GM19043 (cell line): Measurements from ENCODE around the gene SECTM1.

ENCODE experiments used
- ATAC-seq: cut with Tn5 transposase; IDR thresholded peaks from one replicate; pipeline ENCODE4 v1.9.1; 2021; ENCODE audit warnings: low read depth; ENCODE audit not compliant: unreplicated experiment

Gene SECTM1

DNA sequence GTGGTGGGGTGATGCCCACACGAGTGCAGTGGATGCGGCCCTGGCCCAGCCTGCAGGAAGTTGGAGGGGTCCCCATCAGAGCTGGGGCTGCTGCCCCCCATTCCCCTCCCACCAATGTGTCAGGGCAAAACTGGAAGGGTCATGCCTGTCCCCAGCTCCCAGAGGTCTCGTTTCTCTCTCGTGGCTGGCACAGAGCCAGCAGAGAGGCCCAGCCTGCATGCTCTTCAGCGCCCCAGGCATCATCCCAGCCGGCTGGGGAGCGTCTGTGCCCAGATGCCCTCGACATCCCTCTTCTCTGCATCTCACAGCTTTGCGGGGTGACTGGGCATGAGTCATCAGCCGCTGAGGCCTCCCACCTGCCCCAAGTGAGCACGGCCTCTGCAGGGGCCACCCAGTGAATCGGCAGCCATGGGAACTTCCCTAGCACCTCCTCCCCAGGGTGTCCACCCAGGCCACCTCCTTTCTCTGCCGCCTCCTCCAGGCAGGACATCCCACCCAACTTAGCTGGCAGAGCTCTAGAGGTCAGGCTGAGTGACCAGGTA lies 50.3 kb downstream of the SECTM1 start:
- no peak for ATAC-seq

DNA sequence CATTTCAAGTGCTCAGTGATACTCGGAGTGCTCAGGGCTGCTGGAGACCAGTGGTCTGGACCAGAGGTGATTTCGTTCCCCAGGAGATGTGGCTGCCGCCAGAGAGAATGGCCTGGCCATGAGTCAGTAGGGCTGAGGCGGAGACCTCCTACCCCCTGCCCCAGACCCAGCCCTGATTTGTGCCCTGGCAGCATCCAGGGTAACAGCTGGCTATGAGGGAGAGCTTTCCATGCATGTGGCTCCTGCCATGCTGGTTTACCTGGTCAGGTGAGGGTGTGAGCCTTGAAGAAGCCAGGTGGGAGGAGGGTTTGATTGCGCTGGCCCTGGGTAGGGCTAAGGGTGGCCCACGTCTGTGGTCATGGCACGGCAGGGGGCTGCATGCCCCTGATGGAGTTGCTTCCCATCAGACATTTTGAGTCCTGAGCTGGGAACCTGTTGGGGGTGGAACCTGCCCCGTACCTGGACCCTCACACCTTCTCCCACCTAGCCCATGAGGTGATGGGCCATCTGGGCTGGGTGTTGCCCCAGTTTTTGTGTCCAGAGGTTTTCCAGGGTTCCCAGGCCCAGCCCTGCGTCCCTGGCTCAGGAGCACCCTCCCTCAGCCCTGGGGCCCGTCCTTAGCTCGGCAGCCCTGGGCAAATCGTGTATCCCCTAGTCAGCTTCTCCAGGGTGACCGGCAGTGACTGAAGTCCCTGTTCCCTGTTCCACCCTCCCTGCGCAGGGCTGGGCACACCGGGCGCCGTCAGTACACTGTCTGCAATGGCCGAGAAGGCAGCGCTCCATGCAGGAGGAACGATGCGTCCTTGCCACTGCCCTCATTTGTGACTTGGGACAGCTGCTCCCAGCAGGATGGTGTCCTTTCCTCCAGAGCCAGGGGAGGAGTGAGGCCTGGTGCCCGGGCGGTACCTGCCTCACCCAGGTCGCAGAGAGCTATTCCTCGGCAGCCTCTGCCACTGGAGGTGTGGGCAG lies 51.0 kb downstream of the SECTM1 start:
- ATAC-seq, result no peak

DNA sequence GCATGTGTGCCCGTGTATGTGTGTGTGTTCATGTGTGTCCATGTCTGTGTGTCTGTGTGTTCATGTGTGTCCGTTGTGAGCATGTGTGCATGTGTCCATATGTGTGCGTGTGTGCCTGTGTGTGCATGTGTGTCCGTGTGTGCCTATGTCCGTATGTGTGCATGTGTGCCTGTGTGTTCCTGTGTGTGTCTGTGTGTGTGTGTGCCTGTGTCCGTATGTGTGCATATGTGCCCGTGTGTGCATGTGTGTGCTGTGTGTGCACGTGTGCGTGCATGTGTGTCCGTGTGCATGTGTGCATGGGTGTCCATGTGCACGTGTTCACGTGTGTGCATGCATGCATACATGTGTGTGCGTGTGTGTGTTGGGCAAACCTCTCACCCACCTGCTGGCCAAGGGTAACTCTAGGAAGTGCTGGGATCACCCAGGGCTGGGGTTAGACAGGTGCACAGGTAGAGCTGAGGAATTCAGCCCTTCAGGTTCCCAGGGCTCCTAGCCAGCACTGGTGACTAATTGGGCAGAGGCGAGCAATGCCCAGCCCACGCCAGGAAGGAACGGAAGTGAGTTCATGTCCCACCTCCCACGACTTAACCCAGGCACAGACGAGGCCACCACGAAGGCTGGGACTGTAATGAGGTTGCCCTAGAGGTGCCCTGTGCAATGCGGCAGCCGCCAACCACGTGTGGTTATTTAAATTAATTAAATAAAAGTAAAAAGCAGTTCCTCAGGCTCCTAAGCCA lies 51.9 kb downstream of the SECTM1 start:
- no peak for ATAC-seq

DNA sequence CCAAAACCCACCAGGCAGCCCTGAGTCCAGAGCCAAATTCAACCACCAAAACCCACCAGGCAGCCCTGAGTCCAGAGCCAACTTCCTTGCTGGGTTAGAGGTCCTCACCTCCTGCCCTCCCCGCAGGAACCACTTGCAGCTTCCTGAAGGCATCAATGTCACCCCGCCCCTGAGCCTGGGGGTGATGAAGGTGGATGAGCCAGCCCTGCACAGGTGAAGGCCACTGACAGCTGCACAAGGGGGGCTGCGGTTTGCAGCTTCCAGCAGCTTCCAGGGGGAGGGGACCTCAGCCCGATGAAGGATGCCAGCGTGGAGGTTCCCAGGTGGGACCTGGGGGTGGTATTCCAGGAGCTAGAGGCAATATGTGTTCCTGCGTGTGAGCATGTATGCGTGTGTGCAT lies 52.5 kb downstream of the SECTM1 start:
- ATAC-seq, result no peak

DNA sequence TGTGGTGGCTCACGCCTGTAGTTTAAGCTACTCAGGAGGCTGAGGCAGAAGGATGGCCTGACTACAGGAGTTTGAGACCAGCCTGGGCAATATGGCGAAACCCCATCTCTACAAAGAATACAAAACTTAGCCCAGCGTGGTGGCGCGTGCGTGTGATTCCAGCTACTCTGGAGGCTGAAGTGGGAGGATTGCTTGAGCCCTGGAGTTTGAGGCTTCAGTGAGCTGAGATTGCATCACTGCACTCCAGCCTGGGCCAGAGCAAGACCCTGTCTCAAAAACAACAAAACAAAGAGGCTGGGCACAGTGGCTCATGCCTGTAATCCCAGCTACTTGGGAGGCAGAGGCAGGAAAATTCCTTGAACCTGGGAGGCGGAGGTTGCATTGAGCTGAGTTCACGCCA lies 53.0 kb downstream of the SECTM1 start:
- ATAC-seq, result no peak

DNA sequence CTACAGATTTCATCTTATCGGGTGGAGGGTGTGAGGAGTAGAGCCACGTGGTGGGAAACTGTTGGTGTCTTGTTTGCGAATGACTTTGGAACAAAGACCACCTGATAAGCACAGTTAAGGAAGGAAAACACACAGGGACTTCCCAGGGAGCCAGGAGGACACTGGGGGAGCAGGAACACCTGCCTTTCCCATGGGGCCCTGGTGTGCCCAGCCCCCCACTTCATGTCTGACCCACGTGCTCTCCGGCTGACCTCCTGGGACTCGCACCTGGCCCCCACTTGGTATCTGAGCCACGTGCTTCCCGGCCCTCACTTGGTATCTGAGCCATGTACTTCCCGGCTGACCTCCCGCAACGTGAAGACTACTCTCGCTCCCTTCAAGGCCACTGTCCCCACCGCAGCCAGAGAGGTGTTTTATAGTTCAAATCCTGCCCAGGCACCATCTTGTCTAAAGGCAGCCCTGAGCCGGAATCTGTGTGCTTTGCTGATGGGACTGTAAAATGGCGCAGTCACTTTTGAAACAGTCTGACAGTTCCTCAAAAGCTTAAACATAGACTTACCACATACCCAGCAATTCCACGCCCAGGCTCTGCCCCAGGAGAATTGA lies 54.7 kb downstream of the SECTM1 start:
- ATAC-seq, result no peak

DNA sequence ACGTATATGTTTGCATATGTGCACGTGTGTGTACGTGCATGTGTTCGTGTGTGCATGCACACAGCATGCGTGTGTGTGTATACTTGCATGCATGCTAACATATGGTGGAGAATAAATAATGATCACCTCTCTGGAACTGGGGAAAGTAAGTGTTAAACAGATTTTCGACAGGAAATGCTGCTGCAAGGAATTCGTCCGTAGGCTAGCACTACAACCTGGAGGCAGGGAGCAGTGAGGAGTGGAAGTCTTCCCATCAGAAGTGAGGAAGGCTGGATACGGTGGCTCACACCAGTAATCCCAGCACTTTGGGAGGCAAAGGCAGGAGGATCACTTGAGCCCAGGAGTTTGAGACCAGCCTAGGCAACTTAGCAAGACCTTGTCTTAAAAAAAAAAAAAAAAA lies 55.3 kb downstream of the SECTM1 start:
- ATAC-seq, result no peak

DNA sequence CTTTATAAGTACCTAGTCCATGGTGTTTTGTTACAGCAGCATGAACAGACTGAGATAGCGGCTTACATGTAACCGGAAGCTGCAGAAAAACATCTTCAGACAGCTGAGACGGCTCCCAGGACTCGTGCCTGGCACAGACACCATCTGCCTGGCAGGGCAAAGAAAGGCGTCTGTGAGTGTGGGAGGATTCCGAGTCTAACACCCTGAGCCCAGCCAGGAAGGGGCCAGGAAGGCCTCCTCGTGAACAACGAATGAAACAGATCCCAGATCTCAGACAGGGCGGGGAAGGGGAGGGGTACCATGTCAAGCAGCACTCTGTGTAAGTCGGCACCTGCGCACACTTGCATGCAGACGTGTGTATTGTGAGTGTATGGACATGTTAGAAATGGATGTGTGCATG lies 55.7 kb downstream of the SECTM1 start:
- no peak for ATAC-seq

DNA sequence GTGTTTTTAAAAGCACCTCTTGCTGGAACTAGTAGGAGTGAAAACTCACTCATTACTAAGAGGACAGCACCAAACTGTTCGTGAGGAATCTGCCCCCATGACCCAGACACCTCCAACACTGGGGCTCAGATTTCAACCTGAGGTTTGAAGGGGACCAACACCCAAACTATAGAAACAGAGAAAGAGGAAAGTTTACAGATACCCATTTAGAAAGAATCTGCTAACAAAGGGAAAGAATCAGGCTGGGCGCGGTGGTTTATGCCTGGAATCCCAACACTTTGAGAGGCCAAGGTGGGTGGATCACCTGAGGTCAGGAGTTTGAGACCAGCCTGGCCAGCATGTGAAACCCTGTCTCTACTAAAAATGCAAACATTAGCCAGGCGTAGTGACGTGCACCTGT lies 56.6 kb downstream of the SECTM1 start:
- ATAC-seq, result no peak

DNA sequence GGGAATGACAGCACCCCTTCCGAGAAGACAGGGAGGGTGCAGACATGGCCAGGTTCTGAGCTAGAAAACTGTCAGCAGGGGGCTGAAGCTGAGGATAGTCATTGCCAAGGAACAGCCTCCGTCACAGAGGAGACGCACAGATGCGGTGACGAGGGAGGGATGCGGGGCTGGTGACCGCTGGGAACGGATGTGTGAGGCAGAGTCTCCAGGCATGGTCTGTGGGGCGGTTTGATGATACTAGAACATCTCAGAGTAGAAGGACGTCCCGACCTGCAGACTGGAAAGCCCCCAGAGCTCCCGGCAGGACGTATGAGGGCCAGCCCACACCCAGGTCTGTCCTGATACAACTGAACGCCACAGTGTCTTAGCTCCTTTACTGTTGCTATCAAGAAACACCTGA lies 58.2 kb downstream of the SECTM1 start:
- ATAC-seq, result no peak

DNA sequence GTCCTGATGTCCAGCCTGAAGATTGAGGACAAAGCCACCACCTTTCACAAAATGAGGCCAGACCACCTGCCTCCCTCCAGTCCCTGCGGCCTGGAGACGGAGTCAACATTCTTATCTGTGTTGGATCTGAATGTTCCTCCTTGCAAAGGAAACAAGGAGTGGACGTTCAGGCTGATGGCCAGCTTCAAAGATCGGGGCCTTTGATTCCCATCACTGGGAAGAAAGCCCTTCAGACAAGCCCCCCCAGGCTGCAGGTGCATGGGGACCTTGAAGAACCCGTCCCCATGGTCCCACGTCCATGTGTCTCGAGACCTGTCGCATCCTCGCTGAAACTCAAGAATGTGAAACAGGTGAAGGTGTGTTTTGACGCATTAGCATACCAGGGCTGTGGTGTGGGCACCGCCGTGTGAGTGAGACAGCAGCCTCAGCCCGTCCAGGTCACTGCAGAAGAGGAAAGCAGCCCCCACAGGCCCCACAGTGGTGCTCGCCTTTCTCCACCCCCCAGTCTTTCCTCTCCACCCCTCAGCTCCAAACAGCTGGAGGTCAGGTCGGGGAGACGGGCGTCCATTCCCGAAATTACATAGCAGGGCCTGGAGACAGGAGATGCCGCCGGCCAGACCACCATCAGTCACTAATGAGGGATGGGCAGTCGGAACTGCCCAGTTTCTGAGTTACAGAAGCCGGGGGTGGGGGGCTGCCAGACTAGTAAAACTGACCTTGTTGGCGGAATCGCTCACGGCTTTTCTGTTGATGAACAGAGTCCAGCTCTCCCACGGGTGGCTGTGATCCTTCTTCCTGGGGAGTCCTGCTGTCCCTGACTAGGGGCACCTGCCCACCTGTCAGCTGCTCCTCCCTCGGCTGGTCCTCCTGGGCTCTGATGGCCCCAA lies 59.2 kb downstream of the SECTM1 start:
- no peak for ATAC-seq

DNA sequence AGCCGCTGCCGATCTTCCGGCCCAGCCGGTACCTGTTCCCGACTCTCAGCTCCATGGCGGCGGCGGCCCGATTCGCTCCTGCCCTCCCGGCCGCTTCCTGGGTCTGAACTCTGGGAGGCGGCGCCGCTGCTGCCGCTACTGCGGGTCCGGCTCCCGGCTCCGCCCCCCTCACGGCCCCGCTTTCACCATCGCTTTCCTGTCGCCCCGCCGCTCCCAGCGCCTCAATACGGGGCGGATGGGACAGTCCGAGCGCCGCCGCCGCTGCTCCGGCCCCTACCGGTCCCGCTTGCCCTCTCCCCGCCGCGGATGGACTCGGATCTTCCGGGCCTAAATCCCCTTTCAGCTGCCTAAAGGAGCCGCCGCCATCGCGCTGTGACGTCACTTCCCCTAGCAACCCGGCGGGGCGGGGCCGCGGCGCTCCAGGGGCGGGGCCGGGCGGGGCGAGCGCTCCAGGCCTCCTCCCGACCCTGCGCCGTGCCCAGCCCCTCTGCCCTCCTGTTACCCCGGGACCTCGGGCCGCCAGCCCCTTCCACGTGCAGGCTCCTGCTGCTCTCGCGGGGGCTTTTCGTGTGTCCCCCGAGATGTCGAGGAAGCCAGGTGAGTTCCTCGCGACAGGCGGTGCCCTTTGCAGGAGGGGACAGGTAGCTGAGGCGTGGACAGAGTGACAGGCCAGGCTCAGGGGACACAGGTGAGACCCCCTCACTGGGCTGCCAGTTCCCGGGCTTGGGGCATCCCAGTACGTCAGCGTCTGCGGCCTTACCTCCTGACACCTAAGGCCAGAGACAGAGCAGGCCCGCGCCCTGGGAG lies 60.0 kb downstream of the SECTM1 start, which contains the start of gene CSNK1D:
TSS of gene CSNK1D (minus strand) at position 374 of the 807 bp plus-strand sequence. CDS start at position 55, 319 bp downstream.
- ATAC-seq, result peak; percentile 86

DNA sequence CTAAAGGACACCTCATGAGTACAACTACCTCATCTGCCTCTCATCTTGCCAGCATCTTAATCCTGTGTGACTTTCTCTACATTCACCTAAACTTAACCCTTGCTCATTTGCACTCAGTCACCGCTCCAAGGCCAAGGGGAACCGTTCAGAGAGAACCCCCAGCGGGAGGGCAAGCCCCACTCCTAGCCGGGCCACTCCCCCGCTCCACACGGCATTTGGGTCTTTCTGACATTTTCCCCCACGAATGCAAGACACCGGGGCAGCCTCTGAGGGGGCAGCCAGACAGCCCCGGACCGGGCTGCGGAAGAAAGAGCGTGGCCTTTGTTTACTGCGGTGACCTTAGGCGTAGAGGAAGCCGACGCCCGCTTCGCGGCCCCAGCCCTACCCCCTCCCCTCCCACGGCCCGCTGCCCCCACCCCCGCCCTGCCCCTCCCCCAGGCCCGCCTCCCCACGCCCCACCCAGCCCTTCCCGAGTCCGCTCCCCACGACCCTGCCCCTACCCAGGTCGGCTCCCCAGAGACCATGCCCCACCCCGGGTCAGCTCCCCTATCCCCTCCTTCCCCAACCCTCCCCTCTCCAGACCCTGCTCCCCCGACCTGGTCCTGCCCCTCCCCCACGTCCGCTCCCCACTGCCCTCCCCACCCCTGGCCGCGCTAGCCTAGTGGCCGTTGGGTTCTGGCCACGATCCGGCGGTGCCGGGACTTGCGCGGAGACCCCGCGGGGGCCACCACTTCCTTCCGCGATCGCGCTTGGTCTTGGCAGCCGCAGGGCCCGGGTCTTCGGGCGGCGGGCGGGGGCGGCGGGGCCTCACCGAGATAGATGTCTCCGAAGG lies 60.9 kb downstream of the SECTM1 start:
- ATAC-seq, result no peak

DNA sequence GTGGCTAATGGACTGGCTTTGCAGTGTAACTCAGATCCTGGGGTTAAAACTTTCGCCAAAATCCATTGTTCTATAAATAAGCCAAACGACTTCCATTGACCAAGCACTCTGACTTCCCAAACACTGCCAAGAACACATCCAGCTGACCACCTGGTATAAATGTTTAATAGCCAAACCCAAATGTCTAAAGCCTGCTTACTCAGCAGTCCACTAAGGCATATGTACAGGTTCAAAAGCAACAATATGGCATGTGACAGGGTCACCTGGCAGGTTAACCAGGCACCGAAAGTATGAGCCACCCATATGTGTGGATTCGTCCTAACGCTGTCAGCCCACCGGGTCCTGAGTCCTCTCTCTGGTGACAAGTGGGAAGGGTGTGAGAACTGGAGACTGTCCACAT lies 62.2 kb downstream of the SECTM1 start:
- ATAC-seq, result no peak
